Stimulated activated memory B cell treated with anti-CD40 and anti-IgM and Interleukin-4, amounts not matched to agents 10 μg/mL and 1 μg/mL and 100 μg/mL, for 72 hours (primary cell): ENCODE results near the gene LHCGR.
"Not testable (repeated sequence)": the region's sequence is repeated elsewhere in the genome, so short reads cannot be mapped to it uniquely, and the experiment has no call there.

ENCODE experiments used
- ATAC-seq: fragments of 150-1000 bp; cut with Tn5 transposase; 2 replicates; pipeline ENCODE4 v1.10.0; 2021
- H3K27ac Mint-ChIP-seq: one replicate; pipeline ENCODE4 v1.8.0; 2022; ENCODE audit warnings: mild to moderate bottlenecking, mixed read lengths
- H3K27me3 Mint-ChIP-seq: one replicate; pipeline ENCODE4 v1.8.0; 2022; ENCODE audit warnings: mixed read lengths
- H3K36me3 Mint-ChIP-seq: one replicate; pipeline ENCODE4 v1.8.0; 2022; ENCODE audit warnings: mixed read lengths
- H3K4me1 Mint-ChIP-seq: one replicate; pipeline ENCODE4 v1.8.0; 2022; ENCODE audit warnings: mixed read lengths
- H3K4me3 Mint-ChIP-seq: one replicate; pipeline ENCODE4 v1.8.0; 2022; ENCODE audit warnings: mild to moderate bottlenecking, moderate library complexity, mixed read lengths
- H3K9me3 Mint-ChIP-seq: one replicate; pipeline ENCODE4 v1.8.0; 2022; ENCODE audit warnings: mixed read lengths

The LHCGR gene

DNA sequence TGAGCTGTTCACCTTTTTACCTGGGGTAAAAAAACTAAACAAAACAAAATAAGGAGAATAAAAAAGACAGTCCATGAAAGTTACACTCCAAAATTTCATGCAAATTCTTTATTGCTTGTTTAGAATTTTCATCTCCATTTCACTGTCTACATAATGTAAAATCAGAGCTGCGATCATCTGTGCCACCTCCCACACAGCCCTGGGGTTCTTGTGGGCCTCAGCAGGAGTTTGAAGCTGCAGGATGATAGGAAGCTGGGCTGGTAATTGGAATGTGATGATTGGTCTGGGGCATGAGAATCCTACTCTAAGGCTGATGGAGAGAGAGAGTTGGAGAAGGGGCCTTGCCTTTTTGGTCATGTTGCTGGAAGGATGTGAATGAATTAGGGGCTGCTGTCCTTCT is 4.2 kb upstream of the LHCGR start:
- H3K36me3 Mint-ChIP-seq: no peaks in the 10 kb centered on the region
- ATAC-seq: no peak
- no peak overlapping the region for H3K4me3 Mint-ChIP-seq
- no peak overlapping the region for H3K27ac Mint-ChIP-seq
- peaks cover 15% of the 10 kb centered on the region for H3K9me3 Mint-ChIP-seq
- H3K27me3 Mint-ChIP-seq: peaks cover 40% of the 10 kb centered on the region
- no peaks in the 10 kb centered on the region for H3K4me1 Mint-ChIP-seq

DNA sequence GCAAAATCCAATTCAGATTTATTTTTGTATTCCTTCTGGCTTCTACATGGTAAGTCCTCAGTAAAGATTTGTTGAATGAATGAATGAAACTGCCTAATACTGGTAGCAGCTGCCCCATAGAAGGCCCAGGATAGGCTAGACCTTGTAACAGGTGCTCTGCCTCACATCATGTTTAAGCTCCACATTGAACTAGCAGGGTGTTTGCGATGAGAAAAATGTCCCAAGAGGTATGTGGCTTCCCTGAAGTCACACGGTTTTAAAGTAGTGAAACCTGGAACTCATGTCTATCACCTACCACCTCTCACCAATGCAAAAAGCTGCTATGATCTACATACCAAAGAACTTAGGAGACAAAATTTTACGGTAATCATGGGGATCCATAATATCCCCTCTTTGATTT is 765 bp upstream of the LHCGR start:
- no peak for ATAC-seq
- Mint-ChIP-seq H3K4me3 (no peak overlapping the region), H3K4me1 (no peaks in the 10 kb centered on the region), H3K27me3 (peaks cover 35% of the 10 kb centered on the region), H3K9me3 (no peaks in the 10 kb centered on the region), H3K27ac (no peak overlapping the region), H3K36me3 (no peaks in the 10 kb centered on the region)

DNA sequence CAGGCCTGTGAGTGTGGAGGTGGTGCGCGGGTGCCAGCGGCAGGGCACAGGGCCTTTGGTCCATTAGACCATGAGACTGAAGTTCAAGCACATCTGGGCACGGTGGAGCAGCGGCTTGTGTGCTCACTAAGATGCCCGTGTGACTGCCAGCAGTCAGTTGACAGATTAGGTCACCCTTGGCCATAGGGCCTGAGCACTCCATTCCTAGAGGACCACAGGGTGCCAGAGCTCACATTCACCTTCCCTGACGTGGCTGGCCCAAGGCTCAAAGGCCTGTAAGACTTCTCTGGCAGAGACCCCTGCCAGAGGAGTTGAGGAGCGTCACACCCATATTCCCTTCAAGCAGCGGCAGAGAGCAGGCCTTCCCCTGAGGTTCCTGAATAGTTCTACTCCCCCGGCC is 650 bp downstream of the LHCGR start:
- Mint-ChIP-seq H3K27ac (no peak overlapping the region), H3K36me3 (no peaks in the 10 kb centered on the region), H3K27me3 (peaks cover 35% of the 10 kb centered on the region), H3K9me3 (no peaks in the 10 kb centered on the region), H3K4me1 (peaks cover 13% of the 10 kb centered on the region), H3K4me3 (no peak overlapping the region)
- ATAC-seq: no peak

GRCh38 chr2:48753228-48753627 is 2.3 kb downstream of the LHCGR start:
- no peak overlapping the region for H3K27ac Mint-ChIP-seq

DNA sequence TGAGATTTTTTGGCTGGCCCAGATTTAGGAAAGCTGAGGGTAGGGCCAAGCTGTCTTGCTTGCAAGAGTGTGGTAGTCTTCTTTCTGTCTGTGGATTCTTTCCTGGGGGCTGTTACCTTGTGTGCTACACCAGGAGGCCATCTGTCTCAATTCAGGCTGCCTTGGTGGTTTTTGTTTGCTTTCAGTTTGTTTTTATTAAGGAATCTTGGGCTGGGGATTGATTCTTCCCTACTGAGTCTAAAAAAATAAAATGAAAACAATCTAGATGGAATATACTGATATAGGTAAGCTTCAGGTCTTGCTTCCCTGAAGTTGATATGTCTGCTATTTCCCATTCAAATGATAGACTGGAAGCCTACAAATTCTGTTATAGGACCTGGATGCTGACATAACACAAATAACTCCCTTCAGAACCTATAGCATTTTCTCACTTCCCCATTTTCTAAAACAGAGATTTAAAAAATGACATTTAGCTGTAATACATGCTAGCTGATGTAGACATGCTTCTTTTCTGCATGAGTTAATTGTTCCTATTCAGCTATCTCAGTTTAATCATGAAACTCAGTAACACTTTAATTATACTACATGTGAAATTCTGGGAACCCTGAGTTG is 5.3 kb downstream of the LHCGR start:
- no peaks in the 10 kb centered on the region for H3K9me3 Mint-ChIP-seq
- peak; percentile 62 for ATAC-seq
- H3K4me1 Mint-ChIP-seq: peaks cover 14% of the 10 kb centered on the region
- no peaks in the 10 kb centered on the region for H3K36me3 Mint-ChIP-seq
- peaks cover 10% of the 10 kb centered on the region for H3K27me3 Mint-ChIP-seq
- H3K27ac Mint-ChIP-seq: no peak overlapping the region
- no peak overlapping the region for H3K4me3 Mint-ChIP-seq

More at GRCh38 chr2:48753228-48753627, 2.3 kb downstream of the LHCGR start:
- peaks cover 14% of the 10 kb centered on the region for H3K4me1 Mint-ChIP-seq
- H3K4me3 Mint-ChIP-seq: no peak overlapping the region
- no peak for ATAC-seq
- no peaks in the 10 kb centered on the region for H3K36me3 Mint-ChIP-seq
- H3K9me3 Mint-ChIP-seq: no peaks in the 10 kb centered on the region
- peaks cover 35% of the 10 kb centered on the region for H3K27me3 Mint-ChIP-seq

- peak; percentile 59 for ATAC-seq
- H3K9me3 Mint-ChIP-seq: no peaks in the 10 kb centered on the region
- peaks cover 14% of the 10 kb centered on the region for H3K4me1 Mint-ChIP-seq
- no peaks in the 10 kb centered on the region for H3K36me3 Mint-ChIP-seq
- H3K4me3 Mint-ChIP-seq: no peak overlapping the region
- H3K27ac Mint-ChIP-seq: no peak overlapping the region
- H3K27me3 Mint-ChIP-seq: peaks cover 3% of the 10 kb centered on the region
These were observed 6.0 kb downstream of the LHCGR start for GRCh38 chr2:48749291-48750127.

- H3K4me1 Mint-ChIP-seq: peaks cover 14% of the 10 kb centered on the region
- no peaks in the 10 kb centered on the region for H3K27me3 Mint-ChIP-seq
- H3K9me3 Mint-ChIP-seq: no peaks in the 10 kb centered on the region
These were observed 8.2 kb downstream of the LHCGR start for GRCh38 chr2:48747319-48747718.

GRCh38 chr2:48739236-48739635 is 16.3 kb downstream of the LHCGR start:
- H3K4me3 Mint-ChIP-seq, H3K36me3 Mint-ChIP-seq, ATAC-seq, H3K4me1 Mint-ChIP-seq, H3K9me3 Mint-ChIP-seq, H3K27ac Mint-ChIP-seq, H3K27me3 Mint-ChIP-seq: not testable (repeated sequence)

More at GRCh38 chr2:48747319-48747718, 8.2 kb downstream of the LHCGR start:
- ATAC-seq: no peak
- Mint-ChIP-seq H3K36me3 (no peaks in the 10 kb centered on the region), H3K27ac (no peak overlapping the region), H3K4me3 (no peak overlapping the region)

DNA sequence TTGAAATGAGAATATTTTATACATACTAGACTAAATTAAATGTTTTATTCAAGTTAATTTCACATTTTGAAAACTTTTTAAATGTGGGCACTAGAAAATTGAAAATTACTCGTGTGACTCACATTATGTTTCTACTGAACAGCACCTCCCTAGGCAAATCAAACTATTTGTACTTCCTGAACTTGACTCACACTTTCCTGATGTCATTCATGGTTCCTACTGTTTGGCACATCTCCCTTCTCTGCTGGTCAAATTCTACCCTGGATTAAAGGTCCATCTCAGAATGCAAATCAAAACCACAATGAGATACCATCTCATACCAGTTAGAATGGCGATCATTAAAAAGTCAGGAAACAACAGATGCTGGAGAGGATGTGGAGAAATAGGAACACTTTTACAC is 16.7 kb downstream of the LHCGR start:
- no peaks in the 10 kb centered on the region for H3K27me3 Mint-ChIP-seq
- peaks cover 2% of the 10 kb centered on the region for H3K9me3 Mint-ChIP-seq
- no peak overlapping the region for H3K4me3 Mint-ChIP-seq
- H3K4me1 Mint-ChIP-seq: no peaks in the 10 kb centered on the region
- no peak for ATAC-seq
- no peaks in the 10 kb centered on the region for H3K36me3 Mint-ChIP-seq
- H3K27ac Mint-ChIP-seq: no peak overlapping the region

DNA sequence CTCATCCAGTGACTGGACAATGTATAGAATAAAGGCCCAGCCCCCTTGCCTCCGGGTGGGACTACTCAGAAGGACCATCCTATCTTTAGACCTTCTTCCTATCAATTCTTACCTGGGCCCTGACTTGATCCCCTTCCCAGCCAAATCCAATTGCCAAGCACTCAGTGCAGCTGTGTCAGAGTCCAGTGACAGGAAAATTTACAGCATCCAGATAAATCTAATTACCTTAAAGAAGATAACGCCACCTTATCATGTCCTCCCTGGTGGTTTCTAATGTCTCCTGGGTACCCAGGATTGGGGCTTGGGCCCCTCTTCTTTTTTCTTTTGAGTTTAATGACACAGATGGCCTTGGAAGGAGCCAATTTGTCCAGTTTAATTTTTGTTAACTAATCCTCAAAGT is 19.3 kb downstream of the LHCGR start:
- no peak overlapping the region for H3K27ac Mint-ChIP-seq

DNA sequence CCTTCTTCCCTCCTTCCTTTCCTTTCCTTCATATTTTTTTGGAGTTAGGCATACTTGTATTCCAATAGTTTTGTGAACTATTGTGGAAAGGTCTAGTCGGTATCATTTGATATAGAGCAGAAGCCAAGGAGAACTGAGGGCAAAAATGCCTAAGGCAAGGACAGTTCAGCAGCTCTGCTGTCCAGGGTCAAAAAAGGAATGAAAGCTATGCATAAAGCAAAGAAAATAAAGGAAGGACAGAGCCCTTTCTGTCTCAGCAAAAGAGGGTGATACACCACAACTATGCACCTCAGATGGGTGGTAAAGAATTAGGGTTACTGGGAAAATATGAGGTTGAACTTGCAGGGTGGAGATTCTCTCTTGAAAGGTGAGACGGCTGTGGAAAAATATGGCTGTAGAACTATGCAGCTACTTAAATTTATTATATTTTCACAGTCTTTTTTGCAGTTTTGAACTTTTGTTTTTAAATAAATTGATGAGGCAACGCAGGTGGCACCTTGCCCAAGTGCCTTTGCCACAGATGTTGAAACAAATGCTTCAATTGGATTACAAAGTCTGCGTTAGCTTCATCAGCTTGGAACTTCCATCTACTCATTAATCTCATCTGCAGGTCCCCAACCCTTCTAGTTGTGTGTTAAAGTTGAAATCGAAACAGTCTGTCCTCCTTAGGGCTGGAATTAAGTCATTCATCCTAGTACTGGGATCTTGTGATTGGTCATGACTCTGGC is 20.8 kb downstream of the LHCGR start:
- Mint-ChIP-seq H3K9me3 (peaks cover 2% of the 10 kb centered on the region), H3K27ac (no peak overlapping the region), H3K4me3 (no peak overlapping the region), H3K4me1 (no peaks in the 10 kb centered on the region), H3K36me3 (no peaks in the 10 kb centered on the region), H3K27me3 (no peaks in the 10 kb centered on the region)
- no peak for ATAC-seq

More for the DNA sequence above, 19.3 kb downstream of the LHCGR start:
- ATAC-seq: no peak
- no peaks in the 10 kb centered on the region for H3K27me3 Mint-ChIP-seq
- H3K4me3 Mint-ChIP-seq: no peak overlapping the region
- H3K36me3 Mint-ChIP-seq: no peaks in the 10 kb centered on the region
- no peaks in the 10 kb centered on the region for H3K4me1 Mint-ChIP-seq
- H3K9me3 Mint-ChIP-seq: peaks cover 2% of the 10 kb centered on the region

DNA sequence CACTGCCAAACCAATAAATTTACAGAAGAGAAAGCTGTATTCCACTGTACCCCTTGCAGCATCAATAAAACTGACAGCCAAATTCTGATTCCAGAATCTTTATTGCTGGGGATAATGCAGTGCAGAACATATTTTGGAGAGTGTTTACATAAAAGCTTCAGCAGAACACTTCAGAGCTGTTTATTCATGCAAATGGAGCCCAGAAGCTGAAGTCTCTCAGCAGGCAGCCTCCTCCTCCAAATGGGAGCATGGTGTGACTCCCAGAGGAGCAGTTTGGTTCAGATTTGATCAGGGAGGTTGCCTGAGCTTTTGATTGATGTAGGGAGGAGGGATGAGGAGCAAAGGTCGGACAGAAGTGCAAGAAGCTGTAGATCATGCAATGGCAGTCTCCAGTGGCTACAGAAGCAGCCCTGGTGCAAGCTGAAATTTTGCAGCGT is 22.4 kb downstream of the LHCGR start:
- no peak for ATAC-seq
- Mint-ChIP-seq H3K27me3 (no peaks in the 10 kb centered on the region), H3K9me3 (peaks cover 2% of the 10 kb centered on the region), H3K27ac (no peak overlapping the region), H3K4me1 (no peaks in the 10 kb centered on the region), H3K4me3 (no peak overlapping the region), H3K36me3 (no peaks in the 10 kb centered on the region)

DNA sequence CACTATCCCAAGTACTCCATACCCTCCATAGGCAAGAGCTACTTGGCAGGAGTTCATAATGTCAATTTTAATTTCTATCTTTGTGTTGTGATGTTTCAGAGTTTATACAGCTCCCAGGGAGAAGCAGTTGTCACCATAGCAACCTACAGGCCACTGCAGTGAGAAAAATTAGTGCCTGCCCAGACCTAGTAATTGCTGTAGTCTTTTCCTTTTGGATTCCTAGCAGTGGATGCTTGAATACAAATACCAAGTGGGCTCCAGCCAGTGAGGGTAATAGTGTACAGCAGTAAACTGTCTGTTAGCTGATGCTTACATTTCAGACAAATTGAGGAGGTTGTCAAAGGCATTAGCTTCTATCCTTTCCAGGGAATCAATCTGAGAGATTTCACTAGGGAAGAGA is 26.7 kb downstream of the LHCGR start:
- Mint-ChIP-seq H3K4me1 (no peaks in the 10 kb centered on the region), H3K9me3 (no peaks in the 10 kb centered on the region), H3K4me3 (no peak overlapping the region), H3K27ac (no peak overlapping the region), H3K27me3 (no peaks in the 10 kb centered on the region), H3K36me3 (no peaks in the 10 kb centered on the region)
- no peak for ATAC-seq

- no peak for ATAC-seq
- Mint-ChIP-seq H3K4me1 (no peaks in the 10 kb centered on the region), H3K9me3 (no peaks in the 10 kb centered on the region), H3K4me3 (no peak overlapping the region), H3K36me3 (no peaks in the 10 kb centered on the region), H3K27me3 (no peaks in the 10 kb centered on the region), H3K27ac (no peak overlapping the region)
These were observed 27.2 kb downstream of the LHCGR start for GRCh38 chr2:48728295-48728694.

- no peaks in the 10 kb centered on the region for H3K4me1 Mint-ChIP-seq
- no peaks in the 10 kb centered on the region for H3K36me3 Mint-ChIP-seq
- H3K27ac Mint-ChIP-seq: no peak overlapping the region
- no peak overlapping the region for H3K4me3 Mint-ChIP-seq
- no peak for ATAC-seq
- no peaks in the 10 kb centered on the region for H3K9me3 Mint-ChIP-seq
- no peaks in the 10 kb centered on the region for H3K27me3 Mint-ChIP-seq
These were observed 28.0 kb downstream of the LHCGR start for GRCh38 chr2:48727560-48727959.
